ACC112 (cell line): ENCODE results near the gene ZNF732.
A peak's percentile ranks its signal among the peaks of the same experiment; 100 is the strongest.
"Not testable (repeated sequence)": the region's sequence is repeated elsewhere in the genome, so short reads cannot be mapped to it uniquely, and the experiment has no call there.

ENCODE experiments used
- H2AFZ ChIP-seq: fragments of 200-600 bp; sonication (generic); one replicate; pipeline ENCODE4 v1.6.0; 2017; ENCODE audit warnings: antibody characterized with exemption, low read length; ENCODE audit not compliant: unreplicated experiment
- H3K27ac ChIP-seq: fragments of 200-600 bp; sonication (generic); 2 replicates; pipeline ENCODE4 v1.5.1; 2014; ENCODE audit warnings: low read depth, mild to moderate bottlenecking, antibody characterized with exemption, low read length, moderate library complexity
- H3K27me3 ChIP-seq: fragments of 200-600 bp; sonication (generic); 2 replicates; pipeline ENCODE4 v1.6.1; 2014; ENCODE audit warnings: mild to moderate bottlenecking, antibody characterized with exemption, low read length, moderate library complexity, mixed read lengths; ENCODE audit not compliant: insufficient read depth
- H3K36me3 ChIP-seq: fragments of 200-600 bp; sonication (generic); 2 replicates; pipeline ENCODE4 v1.6.1; 2016; ENCODE audit warnings: mild to moderate bottlenecking, antibody characterized with exemption, low read length, moderate library complexity, mixed read lengths; ENCODE audit not compliant: insufficient read depth
- H3K4me1 ChIP-seq: fragments of 200-600 bp; sonication (generic); one replicate; pipeline ENCODE4 v1.6.1; 2016; ENCODE audit warnings: low read length, mixed read lengths; ENCODE audit not compliant: insufficient read depth, unreplicated experiment, control insufficient read depth
- H3K4me3 ChIP-seq: fragments of 200-600 bp; sonication (generic); 2 replicates; pipeline ENCODE4 v1.5.1; 2014; ENCODE audit warnings: mild to moderate bottlenecking, low read depth, low read length
- H3K79me2 ChIP-seq: fragments of 200-600 bp; sonication (generic); one replicate; pipeline ENCODE4 v1.6.0; 2016; ENCODE audit warnings: low read length; ENCODE audit not compliant: control insufficient read depth, unreplicated experiment, insufficient read depth

ZNF732 gene

GRCh38 chr4:253936-254756 lies 51.1 kb downstream of the ZNF732 start:
- Histone ChIP-seq H3K4me1 (no peaks in the 10 kb centered on the region), H3K27ac (no peak overlapping the region), H2AFZ (no peak overlapping the region), H3K79me2 (no peaks in the 10 kb centered on the region), H3K27me3 (no peaks in the 10 kb centered on the region), H3K4me3 (no peak overlapping the region), H3K36me3 (peaks cover 50% of the 10 kb centered on the region)

GRCh38 chr4:252065-252601 lies 53.1 kb downstream of the ZNF732 start:
- no peaks in the 10 kb centered on the region for H3K4me1 ChIP-seq
- no peak overlapping the region for H3K27ac ChIP-seq
- no peak overlapping the region for H2AFZ ChIP-seq
- no peak overlapping the region for H3K4me3 ChIP-seq
- H3K27me3 ChIP-seq = no peaks in the 10 kb centered on the region
- no peaks in the 10 kb centered on the region for H3K79me2 ChIP-seq
- H3K36me3 ChIP-seq = peaks cover 38% of the 10 kb centered on the region

GRCh38 chr4:244471-244870 lies 60.8 kb downstream of the ZNF732 start:
- Histone ChIP-seq H3K27ac (no peak overlapping the region), H3K27me3 (no peaks in the 10 kb centered on the region), H3K4me3 (no peak overlapping the region), H3K79me2 (no peaks in the 10 kb centered on the region), H3K36me3 (peaks cover 15% of the 10 kb centered on the region), H2AFZ (no peak overlapping the region), H3K4me1 (no peaks in the 10 kb centered on the region)

- Histone ChIP-seq H3K36me3 (peaks cover 19% of the 10 kb centered on the region), H3K27ac (no peak overlapping the region), H3K27me3 (no peaks in the 10 kb centered on the region)
Measured at GRCh38 chr4:243426-243825, 61.8 kb downstream of the ZNF732 start.

GRCh38 chr4:242121-242848 lies 63.0 kb downstream of the ZNF732 start:
- no peaks in the 10 kb centered on the region for H3K4me1 ChIP-seq
- peaks cover 20% of the 10 kb centered on the region for H3K36me3 ChIP-seq
- no peaks in the 10 kb centered on the region for H3K27me3 ChIP-seq
- peak overlapping the region; percentile 46; the same call in 1 of the 2 replicates for H3K27ac ChIP-seq
- peak overlapping the region; percentile 75 for H3K4me3 ChIP-seq
- no peak overlapping the region for H2AFZ ChIP-seq
- H3K79me2 ChIP-seq = peaks cover 9% of the 10 kb centered on the region

More at GRCh38 chr4:243426-243825, 61.8 kb downstream of the ZNF732 start:
- H3K4me1 ChIP-seq = no peaks in the 10 kb centered on the region
- no peak overlapping the region for H2AFZ ChIP-seq
- peaks cover 5% of the 10 kb centered on the region for H3K79me2 ChIP-seq
- H3K4me3 ChIP-seq = no peak overlapping the region

GRCh38 chr4:241411-241810 lies 63.9 kb downstream of the ZNF732 start:
- H3K27me3 ChIP-seq, H2AFZ ChIP-seq, H3K79me2 ChIP-seq, H3K27ac ChIP-seq, H3K4me1 ChIP-seq: not testable (repeated sequence)
- peak overlapping the region; percentile 75; the same call in 1 of the 2 replicates for H3K4me3 ChIP-seq
- peaks cover 23% of the 10 kb centered on the region for H3K36me3 ChIP-seq

- Histone ChIP-seq H3K4me3 (no peak overlapping the region), H3K79me2 (peaks cover 30% of the 10 kb centered on the region), H3K27ac (no peak overlapping the region), H2AFZ (no peak overlapping the region), H3K27me3 (no peaks in the 10 kb centered on the region), H3K36me3 (peaks cover 25% of the 10 kb centered on the region), H3K4me1 (no peaks in the 10 kb centered on the region)
Measured at GRCh38 chr4:236028-236427, 69.2 kb downstream of the ZNF732 start.

- H3K27me3 ChIP-seq = no peaks in the 10 kb centered on the region
- no peak overlapping the region for H2AFZ ChIP-seq
- H3K27ac ChIP-seq = no peak overlapping the region
- no peak overlapping the region for H3K4me3 ChIP-seq
- H3K79me2 ChIP-seq = peaks cover 44% of the 10 kb centered on the region
- H3K4me1 ChIP-seq = no peaks in the 10 kb centered on the region
- peaks cover 26% of the 10 kb centered on the region for H3K36me3 ChIP-seq
Measured at GRCh38 chr4:234178-234577, 71.1 kb downstream of the ZNF732 start.

GRCh38 chr4:223913-224497 lies 81.3 kb downstream of the ZNF732 start:
- Histone ChIP-seq H3K27ac (no peak overlapping the region), H3K36me3 (peaks cover 38% of the 10 kb centered on the region), H3K27me3 (no peaks in the 10 kb centered on the region), H3K4me1 (no peaks in the 10 kb centered on the region), H3K79me2 (peaks cover 30% of the 10 kb centered on the region), H2AFZ (no peak overlapping the region), H3K4me3 (no peak overlapping the region)
